HepG2 (cell line): ENCODE results near the gene TTC29. TPM values are rescaled to one million over a fixed set of nuclear protein-coding genes. Genes with fewer than 3 reads are reported as not detected.

Source experiments
- ATAC-seq: fragments of 200-7000 bp; cut with Tn5 transposase; 3 replicates; pipeline ENCODE4 v1.9.1; 2020; ENCODE audit warnings: mild to moderate bottlenecking, moderate library complexity
- BruUV-seq: library from RNA; stranded (reverse); fragments of 400-500 nt; replicated peaks from 2 replicates; lab custom pipeline; 2021; lab: Mats Ljungman, UMichigan
- CTCF ChIA-PET: fragments of 300-600 bp; formaldehyde crosslinking; extraction: SDS; loops from one replicate; lab custom pipeline; 2021; ENCODE audit warnings: low total read pairs, inconsistent platforms, low intra/inter-chr PET ratio; lab: Yijun Ruan, JAX
- POLR2A ChIA-PET: fragments of 350-600 bp; sonication (Branson Sonifier 250); formaldehyde crosslinking; loops from one replicate; lab custom pipeline; 2020; ENCODE audit warnings: antibody characterized with exemption, inconsistent platforms; lab: Yijun Ruan, JAX
- DNase-seq: peaks from one replicate; pipeline ENCODE4 v3.0.0-alpha.2; 2015; ENCODE audit warnings: low spot score
- FAIRE-seq: peaks from 3 replicates; lab custom pipeline; 2011; peaks lifted over from hg19 to GRCh38; lab: Jason Lieb, UNC
- H2AFZ ChIP-seq: one replicate; pipeline ENCODE4 v1.6.1; 2011; ENCODE audit warnings: low read length, inconsistent platforms
- H3K27ac ChIP-seq: fragments of 300-600 bp; 3 replicates; pipeline ENCODE4 v1.8.0; 2011; ENCODE audit warnings: mixed run types, mild to moderate bottlenecking, mixed read lengths, low read length, inconsistent platforms; ENCODE audit not compliant: insufficient read depth; ENCODE audit errors: extremely low read length
- H3K27me3 ChIP-seq, 2 experiments: fragments of 200-600 bp in 1 of 2; 2 replicates in 1 of 2; 3 replicates in 1 of 2; pipeline versions ENCODE4 v1.6.0 to v1.8.0; 2011; ENCODE audit warnings: low read length in 2 of 2, mild to moderate bottlenecking in 2 of 2, moderate library complexity in 2 of 2, inconsistent platforms in 1 of 2; ENCODE audit not compliant: insufficient read depth in 2 of 2, control insufficient read depth in 1 of 2
- H3K36me3 ChIP-seq, 2 experiments: fragments of 200-600 bp in 1 of 2; replicated peaks in 1 of 2; 2 replicates in 1 of 2; 3 replicates in 1 of 2; pipeline versions ENCODE4 v1.5.1 to v1.8.0; 2011; ENCODE audit warnings: low read length in 2 of 2, inconsistent platforms in 1 of 2; ENCODE audit not compliant: insufficient read depth in 2 of 2, control insufficient read depth in 1 of 2
- H3K4me1 ChIP-seq: 2 replicates; pipeline ENCODE4 v1.5.1; 2012; ENCODE audit warnings: low read length, inconsistent platforms; ENCODE audit not compliant: insufficient read depth
- H3K4me2 ChIP-seq: 2 replicates; pipeline ENCODE4 v1.6.0; 2011; ENCODE audit warnings: low read depth, low read length, inconsistent platforms
- H3K4me3 ChIP-seq, 3 experiments: fragments of 200-600 bp in 1 of 3; sonication (generic), shearing (Covaris generic) in 1 of 3; replicated peaks in 1 of 3; 2 replicates each; pipeline ENCODE4 v1.5.1; 2011 to 2016; ENCODE audit warnings: low read length in 3 of 3, inconsistent platforms in 2 of 3, low read depth in 2 of 3, mild to moderate bottlenecking in 2 of 3, control low read depth in 1 of 3, mixed read lengths in 1 of 3; ENCODE audit not compliant: insufficient read depth in 1 of 3
- H3K79me2 ChIP-seq: one replicate; pipeline ENCODE4 v1.6.1; 2011; ENCODE audit warnings: low read length, inconsistent platforms; ENCODE audit not compliant: insufficient read depth
- H3K9ac ChIP-seq: 2 replicates; pipeline ENCODE4 v1.6.0; 2011; ENCODE audit warnings: mild to moderate bottlenecking, low read depth, low read length, inconsistent platforms; ENCODE audit not compliant: insufficient read depth
- H3K9me3 ChIP-seq: 2 replicates; pipeline ENCODE4 v1.5.1; 2012; ENCODE audit warnings: mild to moderate bottlenecking, low read length
- H4K20me1 ChIP-seq: 2 replicates; pipeline ENCODE4 v1.6.0; 2011; ENCODE audit warnings: inconsistent platforms, mild to moderate bottlenecking, low read length, moderate library complexity; ENCODE audit not compliant: insufficient read depth
- CBX1 ChIP-seq: IDR thresholded peaks from one replicate; pipeline ENCODE4 v1.6.1; 2016; ENCODE audit warnings: antibody characterized with exemption, low read depth
- CREBL2 ChIP-seq: sonication (generic); formaldehyde crosslinking; IDR thresholded peaks from 2 replicates; pipeline ENCODE4 v1.8.1; 2023; ENCODE audit warnings: missing genetic modification reagents, mild to moderate bottlenecking, borderline replicate concordance
- NFYC ChIP-seq: IDR thresholded peaks from 2 replicates; pipeline ENCODE4 v1.6.1; 2016; ENCODE audit warnings: missing genetic modification reagents, missing compliant biosample characterization
- NR2F6 ChIP-seq, 2 experiments: IDR thresholded peaks; 2 replicates each; pipeline ENCODE4 v1.6.1; 2016; ENCODE audit warnings: antibody characterized with exemption in 1 of 2, mild to moderate bottlenecking in 1 of 2
- PHF5A ChIP-seq: IDR thresholded peaks from one replicate; pipeline ENCODE4 v1.6.1; 2018; ENCODE audit warnings: low read depth, missing genetic modification reagents; ENCODE audit not compliant: unreplicated experiment
- PLSCR1 ChIP-seq: sonication (generic); formaldehyde crosslinking; IDR thresholded peaks from 2 replicates; pipeline ENCODE4 v1.5.0; 2020; ENCODE audit warnings: missing genetic modification reagents, mild to moderate bottlenecking, borderline replicate concordance
- SMARCE1 ChIP-seq: fragments of 450-650 bp; IDR thresholded peaks from 2 replicates; pipeline ENCODE4 v1.6.1; 2017; ENCODE audit warnings: borderline replicate concordance
- SNAPC4 ChIP-seq: sonication (generic); formaldehyde crosslinking; IDR thresholded peaks from 2 replicates; pipeline ENCODE4 v1.4.0; 2020; ENCODE audit warnings: mild to moderate bottlenecking, missing genetic modification reagents
- SOX5 ChIP-seq: IDR thresholded peaks from 2 replicates; pipeline ENCODE4 v1.6.1; 2016; ENCODE audit warnings: borderline replicate concordance
- TBL1XR1 ChIP-seq: fragments of 150-350 bp; IDR thresholded peaks from 2 replicates; pipeline ENCODE4 v1.6.1; 2014; ENCODE audit warnings: borderline replicate concordance, low read length; ENCODE audit not compliant: partially characterized antibody
- TEAD3 ChIP-seq: optimal IDR thresholded peaks from 2 replicates; pipeline ENCODE3; 2016; ENCODE audit warnings: borderline replicate concordance
- ZBTB34 ChIP-seq: sonication (generic); formaldehyde crosslinking; IDR thresholded peaks from 2 replicates; pipeline ENCODE4 v1.8.0; 2022; ENCODE audit warnings: mild to moderate bottlenecking, missing genetic modification reagents
- ZNF362 ChIP-seq: sonication (generic); formaldehyde crosslinking; IDR thresholded peaks from 2 replicates; pipeline ENCODE4 v1.4.0; 2020; ENCODE audit warnings: missing genetic modification reagents, mild to moderate bottlenecking, borderline replicate concordance
- ZSCAN22 ChIP-seq: sonication (generic); formaldehyde crosslinking; IDR thresholded peaks from 2 replicates; pipeline ENCODE4 v1.4.0; 2020; ENCODE audit warnings: mild to moderate bottlenecking, missing genetic modification reagents
- ZZZ3 ChIP-seq: sonication (generic); formaldehyde crosslinking; IDR thresholded peaks from 2 replicates; pipeline ENCODE4 v1.4.0; 2020; ENCODE audit warnings: missing genetic modification reagents, mild to moderate bottlenecking, borderline replicate concordance
- WGBS: methylation state at CpG from one replicate; pipeline ENCODE4 v1.1.6; 2017; ENCODE audit warnings: low lambda C conversion rate; 5-methylcytosine and 5-hydroxymethylcytosine counted together
- in situ Hi-C: cut with HindIII; loops from 2 replicates; pipeline ENCODE4 v1.10.0; 2017; ENCODE audit warnings: low pct_unique_long_range_greater_than_20kb; ENCODE audit not compliant: extremely low pct_ligation_motif_present
- intact Hi-C: fragments of 100-400 bp; cut with micrococcal nuclease; formaldehyde crosslinking; loops from one replicate; pipeline ENCODE4 v1.10.0; 2022; ENCODE audit not compliant: unreplicated experiment
- polyA plus RNA-seq, 8 experiments: library from polyadenylated mRNA; depleted of rRNA in 3 of 8; stranded (reverse) in 7 of 8; unstranded in 1 of 8; fragments of >200 nt; fragmentation: Illumina TruSeq in 4 of 8; extraction: Trizol in 4 of 8; gene quantifications; 2 replicates each; pipeline versions ENCODE4 v1.2.1 to v1.2.3, GENCODE V29; 2011 to 2016; ENCODE audit warnings: low read depth in 4 of 8, missing spikeins in 1 of 8, mixed read lengths in 1 of 8; ENCODE audit not compliant: insufficient read depth in 1 of 8
- total RNA-seq, 5 experiments: library from RNA; depleted of rRNA; stranded (reverse); fragments of >200 nt; fragmentation: Illumina TruSeq; extraction: Trizol; gene quantifications; 2 replicates each; pipeline ENCODE4 v1.2.3, GENCODE V29; 2016; ENCODE audit warnings: low read depth in 1 of 5
- TF ChIP-seq, protein P1 (sequence below): IDR thresholded peaks from 2 replicates; pipeline ENCODE4 v1.6.1; 2016; ENCODE audit warnings: mild to moderate bottlenecking, missing biosample characterization, missing genetic modification reagents

TTC29 gene
- total and polyA plus RNA-seq, 2 of the 13 experiments (the other 11 are each of a cell fraction or from before 2014, with no cell fraction given): not detected

DNA sequence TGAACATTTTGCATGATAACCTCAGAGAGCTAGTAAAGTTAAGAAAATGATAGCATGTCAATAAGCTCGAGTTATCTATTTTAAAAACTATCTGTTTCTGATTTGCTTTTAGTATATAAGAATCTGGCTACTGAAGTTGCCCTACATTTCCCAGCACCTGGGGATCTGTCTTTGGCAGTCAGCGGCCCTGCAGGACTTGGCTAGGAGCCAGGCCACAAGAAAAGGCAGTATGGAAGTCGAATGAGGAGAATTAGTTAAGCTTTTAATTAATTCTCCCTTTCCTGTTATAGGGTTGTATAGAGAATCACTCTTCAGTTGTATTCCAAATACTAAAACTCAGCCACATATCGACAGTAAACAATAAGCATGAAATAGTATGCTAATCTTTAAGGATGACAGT, 284.3 kb downstream of the TTC29 start:
- Histone ChIP-seq H3K36me3 (no peaks in the 10 kb centered on the region), H3K9ac (no peak overlapping the region), H3K27ac (no peak overlapping the region), H4K20me1 (no peaks in the 10 kb centered on the region), H3K79me2 (no peaks in the 10 kb centered on the region), H3K9me3 (no peaks in the 10 kb centered on the region), H3K4me3 (no peak overlapping the region), H3K27me3 (no peaks in the 10 kb centered on the region), H3K4me2 (no peak overlapping the region), H2AFZ (no peak overlapping the region), H3K4me1 (no peaks in the 10 kb centered on the region)
- 2% methylated on average over 4 of the region's 4 CpGs for WGBS
- intact Hi-C loops (no loop called here), in situ Hi-C loops (no loop called here)
- POLR2A ChIA-PET: no interaction called here
- DNase-seq (no peak), FAIRE-seq (no peak), ATAC-seq (no peak)
- CTCF ChIA-PET: no interaction called here
- BruUV-seq: no TSS peak
- TF ChIP-seq ZNF362 (no peak), CREBL2 (no peak), ZBTB34 (no peak), PLSCR1 (CRISPR knock-in tag) (no peak), ZZZ3 (CRISPR knock-in tag) (no peak), CBX1 (no peak), ZSCAN22 (CRISPR knock-in tag) (no peak), TBL1XR1 (no peak), SMARCE1 (no peak), NR2F6 (IDR thresholded peaks at IDR 0.05) (no peak), NR2F6 (CRISPR knock-in tag; IDR thresholded peaks at IDR 0.05) (no peak), NFYC (CRISPR knock-in tag) (no peak), SOX5 (no peak), SNAPC4 (no peak), TEAD3 (CRISPR knock-in tag) (no peak), PHF5A (CRISPR knock-in tag) (no peak)
- TF ChIP-seq, protein P1, sequence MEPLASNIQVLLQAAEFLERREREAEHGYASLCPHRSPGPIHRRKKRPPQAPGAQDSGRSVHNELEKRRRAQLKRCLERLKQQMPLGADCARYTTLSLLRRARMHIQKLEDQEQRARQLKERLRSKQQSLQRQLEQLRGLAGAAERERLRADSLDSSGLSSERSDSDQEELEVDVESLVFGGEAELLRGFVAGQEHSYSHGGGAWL (CRISPR knock-in tag): no peak
